NCI-H1048 (cell line): ENCODE results near the gene OR1F1.

Experiments used
- DNase-seq: peaks from one replicate; lab custom pipeline; 2025; lab: John Stamatoyannopoulos, UW

The OR1F1 gene

DNA sequence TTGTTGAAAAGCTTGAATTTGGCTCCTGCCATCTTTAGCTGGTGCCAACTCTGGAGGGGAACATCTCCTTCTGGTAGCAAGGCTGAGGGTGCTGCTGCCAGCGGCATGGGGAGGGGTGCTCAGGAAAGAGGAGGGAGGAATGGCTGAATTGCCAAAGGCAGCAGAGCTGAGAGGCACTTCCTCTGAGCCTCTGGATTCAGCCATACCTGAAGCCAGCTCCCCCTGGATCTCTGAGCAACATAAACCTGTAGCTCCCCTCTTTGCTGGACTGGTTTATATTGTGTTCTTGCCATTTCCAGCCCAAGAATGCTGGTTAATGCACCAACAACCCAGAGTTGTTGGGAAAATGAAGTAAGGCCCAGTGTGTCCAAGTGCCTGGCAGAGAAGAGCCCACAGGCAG, 61.0 kb downstream of the OR1F1 start:
- DNase-seq: no peak

GRCh38 chr16:3249451-3249850, 61.4 kb downstream of the OR1F1 start:
- no peak for DNase-seq

DNA sequence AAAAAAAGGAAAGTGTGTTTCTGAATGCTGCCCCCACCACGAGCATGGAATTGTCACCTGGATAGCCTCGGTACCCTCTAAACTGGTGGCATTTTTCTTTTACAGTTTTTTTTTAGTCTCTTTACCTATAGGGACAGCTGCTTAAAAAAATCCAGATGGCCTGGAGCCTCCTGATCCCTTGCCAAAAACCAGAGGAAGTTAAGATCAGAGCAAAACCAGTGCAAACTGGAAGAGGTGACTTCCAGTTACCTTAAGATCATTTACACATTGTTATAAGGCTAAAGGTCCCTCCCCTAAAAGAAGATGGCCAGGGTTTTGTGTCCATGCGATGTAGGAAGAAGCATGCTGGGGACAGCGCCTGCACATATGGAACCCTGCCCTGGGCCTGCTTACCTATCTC, 65.0 kb downstream of the OR1F1 start:
- DNase-seq: no peak

- DNase-seq: no peak
Measured at GRCh38 chr16:3254309-3254708, 66.3 kb downstream of the OR1F1 start.
